Activated T-helper 2 cell treated with anti-CD3 and anti-CD28 coated beads, Interferon-gamma antibody, Interleukin-2, Interleukin-4, amounts not matched to agents 10 μg/mL and 5 μg/mL and 100 μg/mL, durations not matched to agents 14 hours and 24 hours and 36 hours (primary cell): ENCODE results near the gene TCAP. TPM values are rescaled to one million over a fixed set of nuclear protein-coding genes. Genes with fewer than 3 reads are reported as not detected.

ENCODE experiments used
- total RNA-seq: library from RNA; stranded (reverse); gene quantifications from 2 replicates; pipeline ENCODE4 v1.2.3, GENCODE V29; 2022

Gene TCAP
- total RNA-seq, 1 donor from 2014 or later: 0.87 TPM

Other genes starting within 250 kb of the TCAP start
- 63.7 and 64.1 TPM in 2 replicates for gene MED1, start 214.1 kb upstream of the TCAP start, total RNA-seq
- gene CDK12, start 203.9 kb upstream of the TCAP start, total RNA-seq: 83.9 TPM in 2 replicates
- not detected in 2 replicates for gene NEUROD2, start 57.4 kb upstream of the TCAP start, total RNA-seq
- gene PPP1R1B, start 38.4 kb upstream of the TCAP start, total RNA-seq: not detected in 2 replicates
- 51.5 and 54.4 TPM in 2 replicates for gene STARD3, start 28.2 kb upstream of the TCAP start, total RNA-seq
- not detected in 2 replicates for gene PNMT, start 3.1 kb downstream of the TCAP start, total RNA-seq
- gene PGAP3, start 22.7 kb downstream of the TCAP start, total RNA-seq: 12.9 and 14.0 TPM in 2 replicates
- 4.0 and 4.1 TPM in 2 replicates for gene ERBB2, start 34.7 kb downstream of the TCAP start, total RNA-seq
- 36.2 and 38.8 TPM in 2 replicates for gene MIEN1, start 65.2 kb downstream of the TCAP start, total RNA-seq
- gene GRB7, start 72.6 kb downstream of the TCAP start, total RNA-seq: 0.39 and 0.74 TPM in 2 replicates
- gene IKZF3, start 199.0 kb downstream of the TCAP start, total RNA-seq: 18.3 and 20.3 TPM in 2 replicates
- gene ZPBP2, start 202.9 kb downstream of the TCAP start, total RNA-seq: not detected in 2 replicates